PC-9 (cell line): Measurements from ENCODE around the gene CD247. TPM values are rescaled to one million over a fixed set of nuclear protein-coding genes. Genes with fewer than 3 reads are reported as not detected.

Experiments
- BruUV-seq: library from RNA; stranded (reverse); fragments of 400-500 nt; replicated peaks from 2 replicates; lab custom pipeline; 2021; lab: Mats Ljungman, UMichigan
- CTCF ChIA-PET: fragments of 300-600 bp; sonication (Branson Sonifier 250); formaldehyde crosslinking; loops from one replicate; lab custom pipeline; 2022; ENCODE audit warnings: antibody characterized with exemption; lab: Charles Lee
- POLR2A ChIA-PET: fragments of 300-600 bp; sonication (Branson Sonifier 250); formaldehyde crosslinking; loops from one replicate; lab custom pipeline; 2022; ENCODE audit warnings: antibody characterized with exemption; ENCODE audit not compliant: unreplicated experiment; lab: Charles Lee
- DNase-seq, 2 experiments: peaks; one replicate each; pipeline versions ENCODE4 v3.0.0 to v3.0.0-alpha.2; 2015 to 2022; ENCODE audit warnings: mixed read lengths in 1 of 2
- H2AFZ ChIP-seq: fragments of 200-600 bp; sonication (generic); 2 replicates; pipeline ENCODE4 v1.8.1; 2017; ENCODE audit warnings: antibody characterized with exemption
- H3F3A ChIP-seq: fragments of 200-600 bp; sonication (generic); 2 replicates; pipeline ENCODE4 v1.8.1; 2017; ENCODE audit warnings: antibody characterized with exemption, mild to moderate bottlenecking, low read depth; ENCODE audit not compliant: insufficient read depth
- H3K27ac ChIP-seq: fragments of 200-600 bp; sonication (generic); 2 replicates; pipeline ENCODE4 v1.6.1; 2016; ENCODE audit warnings: mixed run types
- H3K27me3 ChIP-seq: fragments of 200-600 bp; sonication (generic); 2 replicates; pipeline ENCODE4 v1.6.1; 2016; ENCODE audit warnings: low read depth, mixed run types; ENCODE audit not compliant: insufficient read depth
- H3K36me3 ChIP-seq: fragments of 200-600 bp; sonication (generic); 2 replicates; pipeline ENCODE4 v1.6.1; 2016; ENCODE audit warnings: low read depth, mixed run types
- H3K4me1 ChIP-seq: fragments of 200-600 bp; sonication (generic); replicated peaks from 2 replicates; pipeline ENCODE4 v1.6.1; 2016; ENCODE audit warnings: mixed run types; ENCODE audit not compliant: insufficient read depth
- H3K4me2 ChIP-seq: fragments of 200-600 bp; sonication (generic); 2 replicates; pipeline ENCODE4 v1.6.1; 2017; ENCODE audit warnings: mixed run types
- H3K4me3 ChIP-seq: fragments of 200-600 bp; sonication (generic); 2 replicates; pipeline ENCODE4 v1.6.1; 2016; ENCODE audit warnings: mixed run types
- H3K79me2 ChIP-seq: fragments of 200-600 bp; sonication (generic); 2 replicates; pipeline ENCODE4 v1.6.1; 2017; ENCODE audit warnings: low read depth, mixed run types
- H3K9me2 ChIP-seq: fragments of 200-600 bp; sonication (generic); 2 replicates; pipeline ENCODE4 v1.8.1; 2017; ENCODE audit warnings: mild to moderate bottlenecking; ENCODE audit not compliant: insufficient read depth
- H3K9me3 ChIP-seq: fragments of 200-600 bp; sonication (generic); 2 replicates; pipeline ENCODE4 v1.8.1; 2016; ENCODE audit warnings: low read depth; ENCODE audit not compliant: insufficient read depth
- H4K20me1 ChIP-seq: fragments of 200-600 bp; sonication (generic); 2 replicates; pipeline ENCODE4 v1.8.1; 2017; ENCODE audit not compliant: insufficient read depth
- CTCF ChIP-seq: fragments of 200-600 bp; sonication (generic); conservative IDR thresholded peaks from 2 replicates; pipeline ENCODE4 v1.6.1; 2017; ENCODE audit warnings: mixed run types, antibody characterized with exemption, mild to moderate bottlenecking, moderate library complexity
- EZH2 ChIP-seq: fragments of 200-600 bp; sonication (generic); IDR thresholded peaks from 2 replicates; pipeline ENCODE4 v1.8.0; 2017; ENCODE audit warnings: antibody characterized with exemption, low read depth
- intact Hi-C: fragments of 100-400 bp; cut with micrococcal nuclease; formaldehyde crosslinking; loops from one replicate; pipeline ENCODE4 v1.10.0; 2022; ENCODE audit not compliant: unreplicated experiment
- total RNA-seq: library from RNA; stranded (reverse); gene quantifications from 2 replicates; pipeline ENCODE4 v1.2.3, GENCODE V29; 2021

CD247 gene
- total RNA-seq, 1 experiment from 2014 or later = not detected

- no peak overlapping the region for H3K4me3 ChIP-seq
- ChIA-PET CTCF (no interaction called here), POLR2A (no interaction called here)
- intact Hi-C loops = no loop called here
- H3K4me2 ChIP-seq = no peak overlapping the region
- H4K20me1 ChIP-seq = no peaks in the 10 kb centered on the region
- no peaks in the 10 kb centered on the region for H3K27me3 ChIP-seq
- H2AFZ ChIP-seq = no peak overlapping the region
- H3K4me1 ChIP-seq = no peaks in the 10 kb centered on the region
- no TSS peak for BruUV-seq
- H3F3A ChIP-seq = no peaks in the 10 kb centered on the region
- H3K9me2 ChIP-seq = no peaks in the 10 kb centered on the region
- DNase-seq = no peak
- no peaks in the 10 kb centered on the region for H3K9me3 ChIP-seq
- no peak overlapping the region for H3K27ac ChIP-seq
- H3K79me2 ChIP-seq = no peaks in the 10 kb centered on the region
- TF ChIP-seq CTCF = no peak
- no peak for TF ChIP-seq EZH2
- H3K36me3 ChIP-seq = no peaks in the 10 kb centered on the region
These were observed 85.5 kb downstream of the CD247 start for GRCh38 chr1:167432780-167433179.

GRCh38 chr1:167431909-167432650 lies 86.2 kb downstream of the CD247 start:
- ChIA-PET POLR2A (no interaction called here), CTCF (no interaction called here)
- Histone ChIP-seq H3K4me1 (no peaks in the 10 kb centered on the region), H3K27ac (no peak overlapping the region), H3K4me3 (no peak overlapping the region), H2AFZ (no peak overlapping the region), H3K79me2 (no peaks in the 10 kb centered on the region), H3K36me3 (no peaks in the 10 kb centered on the region), H3F3A (no peaks in the 10 kb centered on the region), H3K9me2 (no peaks in the 10 kb centered on the region), H3K4me2 (no peak overlapping the region), H3K9me3 (no peaks in the 10 kb centered on the region), H3K27me3 (no peaks in the 10 kb centered on the region), H4K20me1 (no peaks in the 10 kb centered on the region)
- no peak for DNase-seq
- TF ChIP-seq CTCF (no peak), EZH2 (no peak)
- intact Hi-C loops = no loop called here
- no TSS peak for BruUV-seq

GRCh38 chr1:167431261-167431908 lies 86.9 kb downstream of the CD247 start:
- no peak overlapping the region for H3K4me2 ChIP-seq
- H2AFZ ChIP-seq = no peak overlapping the region
- no peak for TF ChIP-seq EZH2
- no peaks in the 10 kb centered on the region for H3K4me1 ChIP-seq
- H3F3A ChIP-seq = no peaks in the 10 kb centered on the region
- H3K79me2 ChIP-seq = no peaks in the 10 kb centered on the region
- CTCF ChIA-PET = no interaction called here
- no peaks in the 10 kb centered on the region for H3K9me3 ChIP-seq
- intact Hi-C loops = no loop called here
- DNase-seq = no peak
- no peaks in the 10 kb centered on the region for H3K36me3 ChIP-seq
- no TSS peak for BruUV-seq
- no peak overlapping the region for H3K27ac ChIP-seq
- no peaks in the 10 kb centered on the region for H3K27me3 ChIP-seq
- H3K9me2 ChIP-seq = no peaks in the 10 kb centered on the region
- H4K20me1 ChIP-seq = no peaks in the 10 kb centered on the region
- POLR2A ChIA-PET = no interaction called here
- H3K4me3 ChIP-seq = no peak overlapping the region
